Measurements from ENCODE around the gene SAXO1.

SAXO1 gene

DNA sequence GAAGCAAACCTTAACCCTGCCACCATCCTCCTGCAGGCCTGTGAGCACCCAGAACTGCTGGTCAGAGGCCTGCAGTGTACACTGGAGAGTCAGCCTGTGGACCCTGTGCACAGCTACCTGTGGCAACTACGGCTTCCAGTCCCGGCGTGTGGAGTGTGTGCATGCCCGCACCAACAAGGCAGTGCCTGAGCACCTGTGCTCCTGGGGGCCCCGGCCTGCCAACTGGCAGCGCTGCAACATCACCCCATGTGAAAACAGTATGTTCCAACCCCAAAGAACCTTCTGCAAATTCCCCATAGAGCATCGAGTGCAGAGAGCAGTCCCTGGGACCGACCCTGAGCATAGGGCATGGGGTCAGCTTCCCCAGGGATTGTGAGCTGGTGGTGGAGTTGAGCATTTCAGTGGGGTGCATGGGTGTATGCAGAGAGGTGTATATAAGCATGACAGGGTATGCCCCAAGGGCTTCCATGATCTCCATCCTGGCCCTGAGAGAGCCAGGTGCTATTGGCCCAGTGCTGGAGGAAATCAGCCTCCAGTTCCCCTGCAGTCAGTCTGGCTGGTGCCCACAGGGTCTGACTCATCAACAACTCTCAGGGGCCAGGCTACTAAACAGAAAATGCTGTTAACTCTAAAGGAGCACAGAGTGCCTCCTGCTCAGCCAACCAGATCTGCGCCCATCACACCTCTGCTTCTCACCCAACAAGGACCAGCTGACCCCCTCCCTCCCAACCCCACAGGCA, 126.2 kb downstream of the SAXO1 start:
- H3K36me3 ChIP-seq (ENCODE audit: control insufficient read depth in 4 of 4, insufficient read depth in 4 of 4, low read length in 3 of 4) = no peaks in the 10 kb centered on the region
- POLR2A ChIA-PET = no interaction called here
- CTCF ChIA-PET = no interaction called here
- no peak overlapping the region for H3K4me3 ChIP-seq (ENCODE audit: control insufficient read depth in 1 of 7, extremely low read depth in 1 of 7, insufficient read depth in 4 of 7, low read depth in 2 of 7, low read length in 6 of 7)
- H3K9me3 ChIP-seq (ENCODE audit: control extremely low read depth in 1 of 5, control insufficient read depth in 4 of 5, insufficient read depth in 2 of 5, low read depth in 1 of 5, low read length in 4 of 5) = peaks cover 0 to 5% (median 0%) of the 10 kb centered on the region in 5 experiments
- H3K4me1 ChIP-seq (ENCODE audit: control extremely low read depth in 1 of 4, control insufficient read depth in 4 of 4, insufficient read depth in 4 of 4, low read length in 3 of 4) = peaks cover 0 to 5% (median 1%) of the 10 kb centered on the region in 4 experiments
- peaks cover 0 to 16% (median 0%) of the 10 kb centered on the region in 5 experiments for H3K27me3 ChIP-seq (replicated peaks in 2 of 5; ENCODE audit: control insufficient read depth in 4 of 5, insufficient read depth in 5 of 5, low read length in 4 of 5)
- WGBS (ENCODE audit: insufficient coverage) = 99% methylated on average over 9 of the region's 9 CpGs
- H3K27ac ChIP-seq (ENCODE audit: insufficient read depth in 1 of 2, low read depth in 1 of 2, low read length in 2 of 2, poor library complexity in 1 of 2, severe bottlenecking in 2 of 2) = no peak overlapping the region
- DNase-seq = no peak

- no peak for DNase-seq
- WGBS (ENCODE audit: insufficient coverage) = 98% methylated on average over 7 of the region's 9 CpGs
- H3K27me3 ChIP-seq (replicated peaks in 2 of 5; ENCODE audit: control insufficient read depth in 4 of 5, insufficient read depth in 5 of 5, low read length in 4 of 5) = peaks cover 0 to 11% (median 0%) of the 10 kb centered on the region in 5 experiments
- H3K36me3 ChIP-seq (ENCODE audit: control insufficient read depth in 4 of 4, insufficient read depth in 4 of 4, low read length in 3 of 4) = no peaks in the 10 kb centered on the region
- ChIA-PET CTCF (no interaction called here), POLR2A (no interaction called here)
- peaks cover 0 to 5% (median 1%) of the 10 kb centered on the region in 4 experiments for H3K4me1 ChIP-seq (ENCODE audit: control extremely low read depth in 1 of 4, control insufficient read depth in 4 of 4, insufficient read depth in 4 of 4, low read length in 3 of 4)
- peaks cover 0 to 5% (median 0%) of the 10 kb centered on the region in 5 experiments for H3K9me3 ChIP-seq (ENCODE audit: control extremely low read depth in 1 of 5, control insufficient read depth in 4 of 5, insufficient read depth in 2 of 5, low read depth in 1 of 5, low read length in 4 of 5)
- H3K27ac ChIP-seq (ENCODE audit: insufficient read depth in 1 of 2, low read depth in 1 of 2, low read length in 2 of 2, poor library complexity in 1 of 2, severe bottlenecking in 2 of 2) = no peak overlapping the region
- no peak overlapping the region for H3K4me3 ChIP-seq (ENCODE audit: control insufficient read depth in 1 of 7, extremely low read depth in 1 of 7, insufficient read depth in 4 of 7, low read depth in 2 of 7, low read length in 6 of 7)
Observed at GRCh38 chr9:18905883-18906629, 127.0 kb downstream of the SAXO1 start.

DNA sequence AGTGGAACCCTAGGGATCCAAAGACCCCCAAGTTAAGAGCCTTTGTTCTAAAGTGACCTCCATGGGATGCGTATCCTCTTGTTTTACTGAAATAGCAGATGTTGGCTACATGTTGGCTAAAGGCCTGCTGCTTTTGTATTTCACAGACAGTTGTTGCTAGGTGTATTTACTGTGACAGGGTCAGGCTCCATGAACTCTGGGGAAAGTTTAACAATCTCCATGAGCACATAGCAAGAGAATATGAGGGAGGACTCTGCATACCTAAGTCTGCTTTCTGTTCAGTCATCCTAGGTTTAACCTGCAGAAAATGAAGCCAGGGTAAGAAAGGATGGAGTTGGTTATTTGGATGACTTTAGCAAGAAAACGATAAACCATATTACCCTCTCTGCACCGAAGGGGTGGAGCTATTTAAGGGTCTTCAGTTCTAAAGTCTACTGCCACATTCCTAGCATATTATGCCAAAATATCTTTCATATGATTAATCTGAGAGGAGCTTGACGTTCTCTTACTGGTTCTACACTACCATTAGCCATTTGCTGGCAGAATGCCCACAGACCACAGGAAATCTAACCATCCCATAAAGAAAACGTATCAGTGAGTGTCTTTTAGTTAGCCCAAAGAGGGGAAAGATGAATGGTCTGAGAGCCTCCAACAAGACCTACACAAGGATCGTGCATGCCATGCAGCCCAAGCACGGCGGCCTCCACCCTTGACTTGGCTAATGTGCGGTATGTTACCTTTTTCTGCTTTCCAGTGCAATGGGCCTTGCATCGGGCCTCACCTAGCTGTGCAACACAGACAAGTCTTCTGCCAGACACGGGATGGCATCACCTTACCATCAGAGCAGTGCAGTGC, 127.8 kb downstream of the SAXO1 start:
- 95% methylated on average over 6 of the region's 11 CpGs for WGBS (ENCODE audit: insufficient coverage)
- CTCF ChIA-PET = no interaction called here
- Histone ChIP-seq H3K9me3 (ENCODE audit: control extremely low read depth in 1 of 5, control insufficient read depth in 4 of 5, insufficient read depth in 2 of 5, low read depth in 1 of 5, low read length in 4 of 5) (peaks cover 0 to 7% (median 0%) of the 10 kb centered on the region in 5 experiments), H3K4me3 (ENCODE audit: control insufficient read depth in 1 of 7, extremely low read depth in 1 of 7, insufficient read depth in 4 of 7, low read depth in 2 of 7, low read length in 6 of 7) (no peak overlapping the region), H3K4me1 (ENCODE audit: control extremely low read depth in 1 of 4, control insufficient read depth in 4 of 4, insufficient read depth in 4 of 4, low read length in 3 of 4) (peaks cover 0 to 5% (median 1%) of the 10 kb centered on the region in 4 experiments), H3K27me3 (replicated peaks in 2 of 5; ENCODE audit: control insufficient read depth in 4 of 5, insufficient read depth in 5 of 5, low read length in 4 of 5) (peaks cover 0 to 7% (median 0%) of the 10 kb centered on the region in 5 experiments), H3K27ac (ENCODE audit: insufficient read depth in 1 of 2, low read depth in 1 of 2, low read length in 2 of 2, poor library complexity in 1 of 2, severe bottlenecking in 2 of 2) (no peak overlapping the region), H3K36me3 (ENCODE audit: control insufficient read depth in 4 of 4, insufficient read depth in 4 of 4, low read length in 3 of 4) (no peaks in the 10 kb centered on the region)
- POLR2A ChIA-PET = no interaction called here
- no peak for DNase-seq

GRCh38 chr9:18903450-18903849, 129.6 kb downstream of the SAXO1 start:
- CTCF ChIA-PET = no interaction called here

GRCh38 chr9:18896531-18897179, 136.4 kb downstream of the SAXO1 start:
- Histone ChIP-seq H3K4me3 (ENCODE audit: control insufficient read depth in 1 of 7, extremely low read depth in 1 of 7, insufficient read depth in 4 of 7, low read depth in 2 of 7, low read length in 6 of 7) (no peak overlapping the region), H3K4me1 (ENCODE audit: control extremely low read depth in 1 of 4, control insufficient read depth in 4 of 4, insufficient read depth in 4 of 4, low read length in 3 of 4) (peaks cover 0 to 3% (median 0%) of the 10 kb centered on the region in 4 experiments), H3K9me3 (ENCODE audit: control extremely low read depth in 1 of 5, control insufficient read depth in 4 of 5, insufficient read depth in 2 of 5, low read depth in 1 of 5, low read length in 4 of 5) (peaks cover 3 to 17% (median 5%) of the 10 kb centered on the region in 5 experiments), H3K36me3 (ENCODE audit: control insufficient read depth in 4 of 4, insufficient read depth in 4 of 4, low read length in 3 of 4) (no peaks in the 10 kb centered on the region), H3K27me3 (replicated peaks in 2 of 5; ENCODE audit: control insufficient read depth in 4 of 5, insufficient read depth in 5 of 5, low read length in 4 of 5) (no peaks in the 10 kb centered on the region), H3K27ac (ENCODE audit: insufficient read depth in 1 of 2, low read depth in 1 of 2, low read length in 2 of 2, poor library complexity in 1 of 2, severe bottlenecking in 2 of 2) (no peak overlapping the region)
- POLR2A ChIA-PET = no interaction called here
- CTCF ChIA-PET = no interaction called here
- 94% methylated on average over 2 of the region's 2 CpGs for WGBS (ENCODE audit: insufficient coverage)
- DNase-seq = no peak

More at GRCh38 chr9:18903450-18903849, 129.6 kb downstream of the SAXO1 start:
- DNase-seq = no peak
- POLR2A ChIA-PET = no interaction called here
- Histone ChIP-seq H3K27me3 (replicated peaks in 2 of 5; ENCODE audit: control insufficient read depth in 4 of 5, insufficient read depth in 5 of 5, low read length in 4 of 5) (no peaks in the 10 kb centered on the region), H3K4me1 (ENCODE audit: control extremely low read depth in 1 of 4, control insufficient read depth in 4 of 4, insufficient read depth in 4 of 4, low read length in 3 of 4) (peaks cover 0 to 3% (median 0%) of the 10 kb centered on the region in 4 experiments), H3K4me3 (ENCODE audit: control insufficient read depth in 1 of 7, extremely low read depth in 1 of 7, insufficient read depth in 4 of 7, low read depth in 2 of 7, low read length in 6 of 7) (no peak overlapping the region), H3K9me3 (ENCODE audit: control extremely low read depth in 1 of 5, control insufficient read depth in 4 of 5, insufficient read depth in 2 of 5, low read depth in 1 of 5, low read length in 4 of 5) (peaks cover 0 to 7% (median 0%) of the 10 kb centered on the region in 5 experiments), H3K36me3 (ENCODE audit: control insufficient read depth in 4 of 4, insufficient read depth in 4 of 4, low read length in 3 of 4) (no peaks in the 10 kb centered on the region), H3K27ac (ENCODE audit: insufficient read depth in 1 of 2, low read depth in 1 of 2, low read length in 2 of 2, poor library complexity in 1 of 2, severe bottlenecking in 2 of 2) (no peak overlapping the region)
- WGBS (ENCODE audit: insufficient coverage) = 86% methylated on average over 1 of the region's 2 CpGs

GRCh38 chr9:18896004-18896403, 137.0 kb downstream of the SAXO1 start:
- Histone ChIP-seq H3K4me3 (ENCODE audit: control insufficient read depth in 1 of 7, extremely low read depth in 1 of 7, insufficient read depth in 4 of 7, low read depth in 2 of 7, low read length in 6 of 7) (no peak overlapping the region), H3K27me3 (replicated peaks in 2 of 5; ENCODE audit: control insufficient read depth in 4 of 5, insufficient read depth in 5 of 5, low read length in 4 of 5) (no peaks in the 10 kb centered on the region), H3K9me3 (ENCODE audit: control extremely low read depth in 1 of 5, control insufficient read depth in 4 of 5, insufficient read depth in 2 of 5, low read depth in 1 of 5, low read length in 4 of 5) (peaks cover 3 to 17% (median 5%) of the 10 kb centered on the region in 5 experiments), H3K36me3 (ENCODE audit: control insufficient read depth in 4 of 4, insufficient read depth in 4 of 4, low read length in 3 of 4) (no peaks in the 10 kb centered on the region), H3K27ac (ENCODE audit: insufficient read depth in 1 of 2, low read depth in 1 of 2, low read length in 2 of 2, poor library complexity in 1 of 2, severe bottlenecking in 2 of 2) (no peak overlapping the region), H3K4me1 (ENCODE audit: control extremely low read depth in 1 of 4, control insufficient read depth in 4 of 4, insufficient read depth in 4 of 4, low read length in 3 of 4) (peaks cover 0 to 3% (median 0%) of the 10 kb centered on the region in 4 experiments)
- POLR2A ChIA-PET = no interaction called here
- CTCF ChIA-PET = no interaction called here
- no peak for DNase-seq
